Vein endothelial cell (primary cell): ENCODE measurements around the gene DMBT1. TPM values are rescaled to one million over a fixed set of nuclear protein-coding genes. Genes with fewer than 3 reads are reported as not detected.

Experiments
- total RNA-seq: library from RNA; depleted of rRNA; stranded (reverse); fragments of >200 nt; gene quantifications from 2 replicates; pipeline ENCODE4 v1.2.3, GENCODE V29; 2012

Gene DMBT1
- total RNA-seq = not detected in 2 replicates

GRCh38 chr10:122560279-122560804 is at the start of gene DMBT1:
TSS of gene DMBT1 (plus strand) at chr10:122560754. CDS start at chr10:122560771, 17 bp downstream.

Other genes starting within 250 kb of the DMBT1 start
- gene PLEKHA1, start 186.0 kb upstream of the DMBT1 start, total RNA-seq = 44.7 and 60.9 TPM in 2 replicates
- gene ARMS2, start 106.1 kb upstream of the DMBT1 start, total RNA-seq = not detected in 2 replicates
- 32.0 and 39.1 TPM in 2 replicates for gene HTRA1, start 99.2 kb upstream of the DMBT1 start, total RNA-seq
- not detected in 2 replicates for gene C10orf120, start 139.1 kb downstream of the DMBT1 start, total RNA-seq